ENCODE data around the gene PTX4.

The PTX4 gene

DNA sequence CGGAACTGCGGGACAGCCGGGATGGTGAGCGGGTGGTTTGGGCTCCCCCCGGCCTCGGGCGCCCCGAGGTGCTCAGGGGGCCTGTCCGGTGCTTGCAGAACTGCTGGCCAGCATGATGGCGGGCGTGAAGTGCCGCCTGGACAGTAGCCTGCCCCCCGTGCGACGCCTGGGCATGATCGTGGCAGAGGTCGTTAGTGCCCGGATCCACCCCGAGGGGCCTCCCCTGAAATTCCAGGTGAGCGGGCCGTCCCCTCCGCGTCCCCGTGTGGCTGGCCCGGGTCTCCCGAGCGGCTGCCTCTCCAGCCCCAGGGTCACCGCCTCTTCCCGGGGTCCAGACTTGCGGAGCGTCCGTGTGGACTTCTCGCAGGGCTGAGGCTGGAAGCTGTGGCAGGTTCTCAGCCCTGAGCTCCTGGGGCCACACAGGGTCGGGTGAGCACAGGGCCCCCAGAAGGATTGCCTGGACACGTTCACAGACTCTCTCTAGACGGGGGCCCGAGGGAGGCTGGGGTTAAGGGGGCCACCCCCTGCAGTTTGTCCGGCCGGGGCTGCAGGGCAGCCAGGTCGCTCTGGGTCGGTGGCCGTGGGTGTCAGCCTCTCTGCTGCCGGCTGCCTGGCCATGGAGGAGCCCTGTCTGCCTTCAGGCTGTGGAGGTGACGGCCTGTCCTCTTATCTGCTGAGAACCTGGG, 11.9 kb upstream of the PTX4 start:
- no peak for DNase-seq

DNA sequence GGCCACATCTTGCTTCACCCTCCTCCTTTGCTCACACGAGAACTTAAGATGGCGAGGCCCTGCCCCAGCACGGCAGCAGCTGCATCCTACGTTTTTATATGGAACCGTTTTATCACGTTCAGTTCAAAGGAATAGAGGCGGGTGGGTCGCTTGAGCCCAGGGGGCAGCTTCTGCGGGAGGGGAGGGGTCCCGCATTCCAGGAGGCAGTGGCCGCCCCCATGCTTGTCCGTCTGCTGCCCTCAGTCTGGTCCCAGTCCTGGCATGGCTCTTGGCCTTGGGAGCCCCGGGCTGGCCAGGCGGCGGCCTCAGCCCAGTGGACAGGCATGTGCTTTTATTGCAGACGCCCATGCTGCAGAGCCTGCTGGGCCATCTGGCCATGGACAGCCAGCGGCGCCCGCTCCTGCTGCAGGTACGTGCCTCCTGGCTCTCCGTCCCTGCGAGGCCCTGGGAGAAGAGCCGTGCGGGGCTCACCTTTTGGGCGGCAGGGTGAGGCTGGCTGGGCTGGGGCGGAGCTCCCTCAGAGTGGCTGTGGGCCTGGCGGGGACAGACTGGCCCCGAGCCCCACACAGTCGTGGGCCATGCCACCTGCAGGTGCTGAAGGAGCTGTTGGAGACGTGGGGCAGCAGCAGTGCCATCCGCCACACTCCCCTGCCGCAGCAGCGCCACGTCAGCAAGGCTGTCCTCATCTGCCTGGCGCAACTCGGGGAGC, 11.2 kb upstream of the PTX4 start:
- DNase-seq: no peak

DNA sequence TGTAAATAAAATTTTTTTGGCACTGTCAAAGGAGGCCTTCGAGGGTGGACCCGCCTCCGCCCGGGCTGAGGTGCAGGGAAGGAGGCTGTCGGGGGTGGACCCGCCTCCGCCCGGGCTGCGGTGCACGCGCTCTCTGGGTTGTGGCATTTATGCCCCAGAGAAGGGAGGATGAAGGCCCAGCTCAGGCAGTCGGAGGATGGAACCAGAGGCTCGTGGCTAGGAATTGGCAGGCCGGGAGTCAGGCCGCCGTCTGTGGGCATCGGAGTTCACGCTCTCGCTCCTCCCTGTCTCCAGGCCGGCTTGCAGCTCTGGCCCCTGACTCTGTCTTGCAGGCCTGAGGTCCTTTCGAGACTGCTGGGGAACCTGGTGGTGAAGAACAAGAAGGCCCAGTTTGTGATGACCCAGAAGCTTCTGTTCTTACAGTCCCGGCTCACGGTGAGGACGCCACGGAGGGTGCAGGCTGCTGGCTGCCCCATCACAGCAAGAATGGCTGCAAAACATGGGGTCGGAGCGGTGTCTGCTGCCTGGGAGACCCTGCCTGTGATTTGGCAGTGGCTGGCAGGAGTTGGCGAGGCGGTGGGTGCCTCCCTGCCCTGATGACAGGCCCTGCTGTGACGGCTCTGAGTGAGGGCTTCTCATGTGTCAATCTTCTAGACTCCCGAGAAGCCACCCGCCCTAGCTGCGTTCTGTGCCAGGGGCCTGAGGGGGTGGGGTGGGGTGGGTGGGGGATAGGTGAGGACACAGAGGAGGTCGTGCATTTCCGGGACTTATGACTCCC, 10.3 kb upstream of the PTX4 start:
- DNase-seq: no peak

DNA sequence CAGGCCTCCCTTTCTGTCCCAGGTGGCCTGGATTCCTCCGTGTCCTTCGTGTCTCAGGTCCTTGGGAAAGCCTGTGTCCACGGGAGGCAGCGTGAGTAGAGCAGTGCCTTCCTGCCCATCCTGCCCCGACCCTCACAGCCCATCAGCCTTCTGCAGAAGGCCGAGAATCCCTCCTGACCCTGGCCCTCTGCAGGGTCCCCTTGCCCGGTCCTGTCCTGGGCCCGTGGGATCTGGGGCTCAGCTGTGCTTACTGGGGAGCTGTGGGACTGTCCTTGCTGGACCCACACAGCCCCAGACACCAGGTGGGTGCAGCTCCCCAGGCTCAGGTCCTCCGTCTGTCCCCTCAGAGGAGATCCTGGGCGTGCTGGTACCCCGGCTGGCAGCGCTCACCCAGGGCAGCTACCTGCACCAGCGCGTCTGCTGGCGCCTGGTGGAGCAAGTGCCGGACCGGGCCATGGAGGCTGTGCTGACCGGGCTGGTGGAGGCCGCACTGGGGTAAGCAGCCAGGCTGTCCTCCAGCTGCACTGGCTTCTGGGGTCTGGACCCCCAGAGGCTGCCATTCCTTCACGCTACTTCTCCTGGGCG, 8.4 kb upstream of the PTX4 start:
- no peak for DNase-seq

DNA sequence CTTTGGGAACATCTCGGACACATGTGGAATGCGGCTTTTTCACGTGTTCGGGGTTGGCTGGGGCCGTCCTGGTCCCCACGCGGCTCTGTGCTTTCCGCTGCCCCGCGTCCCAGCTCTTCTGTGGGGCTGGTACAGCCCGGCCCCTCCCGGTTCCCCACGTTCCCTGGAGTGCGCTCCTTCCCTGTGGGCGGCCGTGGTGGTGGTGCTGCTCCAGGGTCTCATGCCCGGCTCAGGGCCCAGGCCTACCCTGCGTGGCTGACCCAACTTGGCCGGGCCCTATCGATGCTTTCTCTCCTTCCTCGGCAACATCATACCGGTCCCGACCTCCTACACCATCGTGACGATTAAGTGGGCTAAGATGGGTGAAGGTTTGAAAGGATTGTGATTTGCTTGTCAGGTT, 7.7 kb upstream of the PTX4 start:
- no peak for DNase-seq

DNA sequence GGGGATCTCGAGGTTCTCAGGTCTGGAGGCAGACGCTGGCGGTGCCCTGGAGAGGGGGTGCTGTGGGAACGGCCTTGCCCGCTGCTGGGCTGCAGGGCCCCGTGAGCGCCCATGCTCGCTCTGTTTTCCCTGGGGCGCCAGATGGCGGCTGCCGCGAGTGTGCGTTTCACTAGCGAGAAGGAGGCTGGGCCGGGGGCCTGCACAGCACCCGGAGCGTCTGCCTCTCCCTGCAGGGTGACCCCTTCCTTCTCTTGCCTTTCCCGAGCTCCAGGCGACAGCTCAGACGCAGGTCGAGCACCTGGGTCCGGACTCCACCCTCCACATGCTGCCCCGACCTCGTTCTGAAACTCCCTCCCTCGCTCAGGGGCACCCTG, 7.1 kb upstream of the PTX4 start:
- DNase-seq: no peak

DNA sequence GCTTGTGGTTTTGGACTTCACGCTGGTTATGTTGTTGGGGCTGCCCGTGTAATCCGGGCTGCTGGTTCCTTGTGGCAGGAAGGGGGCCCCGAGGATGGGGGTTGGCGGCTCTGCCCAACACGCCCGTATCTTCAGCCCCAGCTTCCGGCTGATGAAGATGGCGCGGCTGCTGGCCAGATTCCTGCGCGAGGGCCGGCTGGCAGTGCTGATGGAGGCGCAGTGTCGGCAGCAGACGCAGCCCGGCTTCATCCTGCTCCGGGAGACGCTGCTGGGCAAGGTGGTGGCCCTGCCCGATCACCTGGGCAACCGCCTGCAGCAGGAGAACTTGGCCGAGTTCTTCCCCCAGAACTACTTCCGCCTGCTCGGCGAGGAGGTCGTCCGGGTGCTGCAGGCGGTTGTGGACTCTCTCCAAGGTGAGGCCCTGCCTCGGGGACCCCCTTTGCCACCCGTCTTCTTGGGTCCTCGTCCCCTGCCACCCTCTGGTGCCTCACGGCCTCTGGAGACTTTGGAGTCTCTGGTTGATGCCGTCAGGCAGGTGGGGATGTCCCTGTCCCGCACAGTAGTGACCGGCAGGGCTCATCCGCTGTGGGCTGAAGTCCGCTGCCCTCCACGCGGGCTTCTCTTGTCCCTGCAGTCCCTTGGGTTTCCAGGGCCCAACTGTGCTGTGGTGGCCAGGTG, 6.6 kb upstream of the PTX4 start:
- no peak for DNase-seq

DNA sequence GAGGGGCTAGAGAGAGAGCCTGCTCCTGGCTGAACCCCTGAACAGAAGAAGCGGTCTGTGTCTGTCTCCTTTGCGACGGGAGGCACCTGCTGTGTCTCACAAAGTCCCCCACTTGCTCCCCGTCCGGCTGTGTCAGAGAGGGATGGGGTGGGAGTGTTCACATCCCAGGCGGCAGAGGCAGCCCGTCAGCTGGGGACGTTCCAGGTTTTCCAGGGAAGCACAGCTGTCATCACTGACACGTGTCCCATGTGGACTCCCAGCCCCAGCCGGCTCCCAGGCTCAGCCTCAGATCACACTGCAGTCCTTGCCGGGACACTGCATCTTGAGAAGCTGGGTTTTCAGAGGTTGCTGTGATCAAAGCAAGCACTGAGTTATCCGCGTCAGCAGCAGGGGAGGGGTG, 6.0 kb upstream of the PTX4 start:
- DNase-seq: no peak

DNA sequence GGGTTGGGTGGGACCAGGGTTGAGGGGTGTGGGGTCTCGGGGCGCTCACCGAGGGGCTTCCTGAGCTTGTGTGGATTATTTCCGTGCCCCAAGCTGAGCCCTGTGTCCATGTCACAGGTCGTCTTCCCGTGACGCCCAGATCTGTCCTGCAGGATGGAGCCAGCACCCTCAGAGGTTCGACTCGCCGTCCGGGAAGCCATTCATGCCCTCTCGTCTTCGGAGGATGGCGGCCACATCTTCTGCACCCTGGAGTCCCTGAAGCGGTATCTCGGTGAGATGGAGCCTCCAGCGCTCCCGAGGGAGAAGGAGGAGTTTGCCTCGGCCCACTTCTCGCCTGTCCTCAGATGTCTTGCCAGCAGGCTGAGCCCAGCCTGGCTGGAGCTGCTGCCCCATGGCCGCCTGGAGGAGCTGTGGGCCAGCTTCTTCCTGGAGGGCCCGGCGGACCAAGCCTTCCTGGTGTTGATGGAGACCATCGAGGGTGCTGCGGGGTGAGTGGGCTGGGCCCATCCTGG, 5.4 kb upstream of the PTX4 start:
- DNase-seq: peak in 1 of 2 experiments; percentile 11

DNA sequence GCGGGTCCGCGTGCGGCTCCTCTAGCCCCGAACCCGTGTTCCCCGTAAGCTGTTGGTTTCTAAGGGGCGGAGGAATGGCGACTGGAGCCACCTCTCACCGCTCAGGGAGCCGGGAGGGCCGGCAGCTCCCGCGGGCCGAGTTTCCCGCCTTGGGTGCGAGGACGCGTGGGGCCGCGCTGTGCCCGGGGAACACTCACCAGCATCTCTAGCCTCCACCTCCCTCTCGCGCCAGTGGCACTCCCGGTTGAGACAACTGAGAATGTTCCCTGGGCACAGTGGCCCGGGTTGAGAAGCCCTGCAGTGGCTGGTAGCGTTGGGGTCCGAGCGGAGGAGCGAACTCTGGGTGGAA, 5.0 kb upstream of the PTX4 start:
- peak in 1 of 2 experiments; percentile 33 for DNase-seq

DNA sequence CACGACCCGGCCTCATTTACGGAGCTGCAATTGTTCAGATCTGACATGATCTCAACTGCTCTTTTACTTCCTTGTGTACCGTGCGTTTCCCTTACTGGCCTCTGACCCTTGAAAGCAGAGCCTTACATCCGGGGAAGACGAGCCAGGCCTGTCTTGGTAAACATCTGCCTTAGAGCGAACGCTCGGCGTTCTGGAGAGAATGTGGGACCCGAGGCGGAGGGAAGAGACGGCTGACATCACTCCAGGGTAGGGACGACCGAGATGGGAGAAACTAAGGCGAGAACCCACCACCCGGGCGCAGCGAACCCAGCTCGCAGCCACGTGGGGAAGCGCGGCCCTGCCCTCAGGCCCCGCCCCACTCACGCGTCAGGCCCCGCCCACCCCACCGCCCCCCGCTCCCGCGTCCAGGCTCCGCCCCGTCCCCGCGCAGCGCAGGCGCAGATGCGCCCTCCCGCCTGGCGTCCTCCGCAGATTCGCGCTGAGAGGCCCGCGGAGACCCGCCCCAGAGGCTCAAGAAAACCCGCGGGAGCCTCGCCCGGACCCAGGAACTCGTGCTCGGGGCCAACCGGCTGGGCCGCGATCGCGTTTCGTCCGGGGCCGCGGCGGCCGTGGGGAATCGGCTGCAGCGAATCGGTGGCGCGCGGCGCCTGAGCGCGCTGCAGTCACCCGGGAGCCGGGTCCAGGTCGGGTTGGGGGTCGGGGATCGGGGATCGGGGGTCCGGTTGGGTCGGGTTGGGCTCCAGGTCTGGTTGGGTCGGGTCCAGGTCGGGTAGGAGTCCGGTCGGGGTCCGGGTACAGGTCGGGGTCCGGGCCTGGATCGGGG, 4.4 kb upstream of the PTX4 start, which contains the start of gene TELO2:
Gene TELO2, plus strand, starts transcription at position 438 of the 823 bp plus-strand sequence. CDS start 922 bp downstream, outside the sequence.
- peak; percentile 85 for DNase-seq

DNA sequence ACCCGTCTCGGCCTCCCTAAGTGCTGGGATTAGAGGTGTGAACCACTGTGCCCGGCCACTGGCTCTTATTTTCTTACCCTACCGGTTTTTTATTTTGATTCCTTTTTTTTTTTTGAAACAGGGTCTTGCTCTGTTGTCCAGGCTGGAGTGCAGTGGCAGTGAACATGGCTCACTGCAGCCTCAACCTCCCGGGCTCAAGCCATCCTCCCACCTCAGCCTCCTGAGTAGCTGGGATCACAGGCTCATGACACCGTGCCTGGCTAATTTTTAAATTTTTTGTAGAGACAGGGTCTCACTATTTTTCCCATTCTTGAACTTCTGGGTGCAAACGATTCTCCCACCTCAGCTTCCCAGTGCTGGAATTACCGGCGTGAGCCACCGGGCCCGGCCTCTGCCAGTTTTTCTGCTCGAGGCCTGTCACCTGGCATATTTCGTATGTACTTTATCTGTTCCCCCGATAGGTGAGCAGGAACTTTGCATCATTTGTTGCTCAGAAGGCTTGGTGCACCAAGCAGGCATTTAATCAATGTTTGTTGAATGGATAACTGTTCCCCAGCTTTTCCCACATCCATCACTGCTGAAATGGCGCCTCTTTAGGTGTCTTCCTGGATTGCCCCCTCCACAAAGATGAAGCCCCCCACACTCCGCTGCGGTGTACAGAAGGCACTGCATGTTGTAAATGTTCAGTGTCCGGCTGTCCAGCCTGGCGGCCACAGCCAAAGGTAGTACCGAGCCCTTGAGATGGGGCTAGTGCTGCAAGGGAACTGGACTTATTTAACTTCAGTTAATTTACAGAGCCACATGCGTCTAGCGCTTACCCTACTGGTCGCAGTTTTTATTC, 3.6 kb upstream of the PTX4 start:
- peak in 1 of 2 experiments; percentile 17 for DNase-seq

DNA sequence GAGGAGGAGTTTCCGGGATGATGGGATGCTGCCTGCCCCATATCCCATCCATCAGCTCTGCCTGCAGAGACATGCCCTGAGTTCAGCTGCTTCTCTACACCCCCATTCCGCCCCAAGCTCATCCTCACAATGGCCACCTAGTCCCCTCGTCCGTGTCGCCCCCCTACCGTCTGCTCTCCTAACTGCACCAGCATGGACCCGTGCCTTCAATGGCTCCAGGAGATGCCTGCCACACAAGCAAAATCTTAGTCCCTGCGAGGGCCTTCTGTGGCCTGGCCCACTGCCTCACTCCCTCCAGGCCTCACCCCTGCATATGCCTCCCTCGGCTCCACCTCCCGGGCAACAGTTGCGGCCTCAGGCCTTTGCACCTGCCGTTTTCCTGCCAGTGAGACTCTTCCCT, 2.6 kb upstream of the PTX4 start:
- DNase-seq: no peak

DNA sequence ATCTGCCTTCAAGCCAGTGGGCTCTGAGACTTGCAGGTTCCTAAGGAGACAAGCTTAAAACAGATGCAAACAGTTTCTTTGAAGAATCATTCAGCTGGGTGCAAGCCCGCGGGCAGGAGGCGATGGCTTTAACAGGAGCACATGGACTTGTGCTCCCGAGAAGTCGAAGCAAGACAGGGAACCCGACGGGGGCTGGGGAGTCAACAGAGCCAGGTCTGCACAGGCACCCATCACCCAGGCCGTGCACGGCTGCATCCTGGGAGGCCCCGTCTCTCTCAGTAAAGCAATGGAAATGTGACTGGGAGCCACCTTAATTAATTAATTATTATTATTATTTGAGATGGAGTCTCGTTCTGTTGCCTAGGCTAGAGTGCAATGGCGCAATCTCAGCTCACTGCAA, 333 bp upstream of the PTX4 start:
- DNase-seq: no peak

DNA sequence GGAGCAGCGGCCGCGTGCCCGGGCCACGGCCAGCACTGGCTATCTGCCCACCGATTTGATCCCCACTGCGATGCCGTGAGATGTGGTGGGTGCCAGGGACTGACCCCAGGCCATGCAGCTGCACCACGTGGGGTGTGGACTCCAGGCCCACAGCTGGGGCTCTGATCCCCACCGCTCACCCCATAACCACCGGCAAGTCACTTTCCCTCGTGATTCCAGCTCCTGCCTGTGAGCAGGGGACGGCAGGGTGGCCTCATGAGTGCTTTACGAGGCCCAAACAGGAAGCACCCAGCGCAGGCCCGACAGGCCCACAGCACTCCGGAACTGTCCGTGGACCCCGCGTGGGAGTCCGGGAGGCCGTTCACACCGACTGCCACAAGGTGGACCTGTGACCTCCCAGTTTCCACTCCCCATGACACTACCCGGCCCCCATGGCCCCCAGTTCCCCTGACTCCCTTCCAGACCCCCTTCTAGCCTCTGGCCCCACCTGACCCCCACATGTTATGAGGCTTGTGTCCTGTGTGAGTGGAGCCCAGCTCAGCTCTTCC, 616 bp downstream of the PTX4 start:
- no peak for DNase-seq

DNA sequence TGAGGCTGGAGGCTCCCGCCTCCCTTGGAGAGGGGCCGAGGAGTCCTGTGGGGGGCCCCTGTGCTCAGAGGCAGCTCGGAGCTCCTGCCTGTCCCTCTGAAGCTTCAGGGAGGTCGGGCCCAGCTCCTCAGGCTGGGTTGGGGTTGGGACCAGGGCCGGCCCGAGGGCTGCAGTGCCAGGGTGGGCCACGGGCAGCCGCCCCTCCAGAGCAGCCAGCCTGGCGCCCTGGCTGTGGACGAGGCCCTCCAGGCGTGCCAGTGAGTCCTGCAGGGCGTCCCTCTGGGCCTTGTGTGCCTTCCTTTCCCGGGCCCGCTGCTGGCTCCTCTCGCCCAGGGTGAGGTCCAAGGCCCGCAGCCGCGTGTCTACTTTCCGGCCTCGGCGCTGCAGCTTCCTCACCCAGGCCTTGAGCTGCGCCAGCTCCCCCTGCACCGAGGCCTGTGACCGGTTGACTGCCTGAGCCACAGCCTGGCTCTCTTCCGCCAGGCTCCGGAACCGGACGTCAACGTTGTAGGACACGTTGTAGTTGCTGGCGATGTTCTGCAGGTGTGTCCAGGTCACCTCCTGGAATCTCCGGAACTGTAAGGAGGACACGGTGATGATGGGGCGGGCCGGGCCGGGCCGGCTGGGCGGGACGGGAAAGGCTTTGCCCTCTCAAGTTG, 1.2 kb downstream of the PTX4 start:
- no peak for DNase-seq

DNA sequence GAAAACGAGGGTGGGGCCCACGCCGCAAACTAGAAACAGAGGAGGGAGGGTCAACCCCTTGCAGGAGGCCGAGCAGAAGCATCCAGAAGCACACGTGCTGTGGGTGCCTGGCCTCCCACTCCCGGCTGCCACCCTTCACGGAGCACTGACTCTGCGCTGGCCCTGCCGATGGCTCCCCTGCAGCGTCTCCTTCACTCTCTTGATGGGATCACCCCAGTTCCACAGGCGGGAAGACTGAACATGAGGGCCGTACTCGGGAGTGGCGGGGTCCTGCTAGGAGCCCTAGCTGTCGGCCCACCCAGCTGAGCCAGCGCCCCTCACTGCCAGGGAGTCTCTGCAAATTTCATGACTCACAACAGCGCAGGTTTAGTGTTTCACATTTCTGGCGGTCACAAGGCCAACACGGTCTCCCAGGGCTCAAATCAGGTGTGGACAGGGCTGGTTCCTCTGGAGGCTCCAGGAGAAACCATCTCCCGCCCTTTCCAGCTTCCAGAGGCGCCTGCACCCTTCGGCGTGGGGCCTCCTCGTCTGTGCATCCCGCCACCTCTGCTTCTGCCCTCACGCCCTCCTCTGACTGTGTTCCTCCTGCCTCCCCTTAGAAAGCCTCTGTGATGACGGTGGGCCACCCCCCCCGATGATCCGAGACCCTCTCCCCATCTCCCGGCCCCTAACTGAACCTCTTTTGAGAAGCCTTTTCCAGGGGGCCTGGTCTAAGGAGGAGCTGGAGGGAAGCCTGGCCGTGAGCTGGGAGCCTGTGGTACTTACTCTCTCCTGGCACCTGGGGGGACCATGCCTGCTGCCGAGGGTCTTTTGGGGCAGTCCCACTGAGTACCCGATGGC, 2.0 kb downstream of the PTX4 start:
- no peak for DNase-seq

DNA sequence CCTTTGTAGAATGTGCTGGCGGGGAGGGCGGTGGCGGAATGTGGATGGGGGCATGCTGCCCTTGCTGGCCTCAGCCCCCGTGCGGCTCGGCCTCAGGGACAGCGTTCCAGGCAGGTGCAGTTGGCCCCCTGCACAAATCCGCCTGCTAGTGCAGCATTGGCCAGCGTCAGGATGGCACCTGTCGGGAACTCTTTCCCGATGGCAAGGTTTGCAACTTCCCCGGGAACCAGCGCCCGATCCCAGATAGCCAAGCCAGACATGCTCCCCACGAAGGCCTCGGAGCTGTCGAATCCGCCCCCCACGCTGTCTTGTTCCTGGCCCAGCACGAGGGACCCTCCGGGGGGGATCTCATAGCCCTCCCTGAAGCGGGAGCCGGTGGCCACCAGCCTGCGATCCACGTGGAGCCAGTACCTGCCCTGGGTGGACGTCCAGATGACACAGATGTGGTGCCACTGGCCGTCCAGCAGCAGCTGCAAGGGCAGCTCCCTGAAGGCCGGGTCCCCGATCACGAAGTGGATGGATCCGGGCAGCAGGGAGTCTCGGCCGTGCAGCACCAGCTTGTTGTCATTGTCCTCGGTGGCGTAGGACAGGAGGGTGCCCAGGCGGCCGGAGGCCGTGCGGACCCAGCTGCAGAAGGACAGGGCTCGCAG, 2.8 kb downstream of the PTX4 start:
- no peak for DNase-seq

Measured in activated CD4-positive, alpha-beta T cell treated with anti-CD3 and anti-CD28 coated beads, Interleukin-2, amount 50 U/mL, for 48 hours (primary cell).